Epidermal melanocyte (primary cell): ENCODE data around the gene C4A.
A peak's percentile ranks its signal among the peaks of the same experiment; 100 is the strongest.
"Not testable (repeated sequence)": the region's sequence is repeated elsewhere in the genome, so short reads cannot be mapped to it uniquely, and the experiment has no call there.

Experiments
- DNase-seq: peaks from one replicate; pipeline ENCODE4 v3.0.0; 2011; ENCODE audit warnings: low spot score; ENCODE audit not compliant: insufficient read length

The C4A gene

DNA sequence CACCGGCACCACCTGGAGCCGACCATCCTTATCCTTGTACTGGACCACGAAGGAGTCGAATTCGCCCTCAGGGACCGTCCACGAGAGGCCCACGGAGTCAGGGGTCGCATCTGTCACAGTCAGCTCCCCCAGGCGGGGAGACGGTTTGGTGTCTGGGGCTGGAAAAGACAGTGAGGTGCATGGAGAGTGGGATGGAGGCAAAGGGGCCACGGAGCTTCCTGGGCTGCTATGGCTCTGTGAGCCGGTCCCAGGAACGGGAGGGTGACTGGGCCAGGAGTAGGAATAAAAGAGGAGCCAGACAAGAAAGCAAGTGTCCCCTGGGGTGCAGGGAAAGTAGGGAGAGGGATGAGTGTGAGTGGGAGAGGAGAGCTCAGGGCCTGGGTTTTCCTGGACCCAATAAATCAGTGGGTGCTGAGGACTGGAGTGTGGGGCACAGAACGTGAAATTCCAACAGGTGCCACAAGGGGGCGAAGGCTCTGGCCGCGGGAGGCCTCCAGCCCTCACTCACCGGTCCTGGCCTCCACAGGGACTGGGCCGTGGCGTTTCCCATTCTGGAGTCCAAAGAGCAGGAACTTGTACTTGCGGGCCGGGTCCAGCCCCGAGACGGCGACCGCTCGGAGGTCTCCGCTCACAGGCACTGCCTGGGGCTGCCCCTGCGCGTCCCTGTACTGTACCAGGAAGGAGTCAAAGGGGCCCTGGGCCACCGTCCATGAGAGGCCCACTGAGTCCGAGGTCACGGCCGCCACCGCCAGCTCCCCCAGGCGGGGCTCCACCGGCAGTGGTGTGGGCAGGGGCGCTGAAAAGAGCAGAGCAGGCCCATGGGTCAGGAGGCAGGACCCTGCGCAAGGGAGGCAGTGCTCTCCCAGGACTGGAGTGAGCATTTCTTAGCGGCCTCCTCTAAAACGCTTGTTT, 66.3 kb downstream of the C4A start:
- DNase-seq: peak; percentile 24

DNA sequence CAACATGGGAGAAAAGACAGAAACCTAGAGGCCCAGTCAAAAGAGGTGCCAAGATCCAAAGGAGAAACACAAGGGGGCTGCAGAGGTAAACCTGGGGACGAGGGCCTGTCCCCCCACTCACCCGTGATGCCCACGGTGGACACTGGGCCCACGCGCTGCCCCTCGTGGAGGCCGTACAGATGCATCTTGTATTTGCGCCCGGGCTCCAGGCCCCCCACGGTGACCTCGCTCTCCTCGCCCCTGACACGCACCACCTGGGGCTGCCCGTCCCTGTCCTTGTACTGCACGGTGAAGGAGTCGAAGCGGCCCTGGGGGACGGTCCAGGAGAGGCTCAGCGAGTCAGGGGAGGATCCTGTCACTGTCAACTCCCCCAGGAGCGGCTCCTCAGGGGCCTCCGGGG, 67.3 kb downstream of the C4A start:
- not testable (repeated sequence) for DNase-seq

DNA sequence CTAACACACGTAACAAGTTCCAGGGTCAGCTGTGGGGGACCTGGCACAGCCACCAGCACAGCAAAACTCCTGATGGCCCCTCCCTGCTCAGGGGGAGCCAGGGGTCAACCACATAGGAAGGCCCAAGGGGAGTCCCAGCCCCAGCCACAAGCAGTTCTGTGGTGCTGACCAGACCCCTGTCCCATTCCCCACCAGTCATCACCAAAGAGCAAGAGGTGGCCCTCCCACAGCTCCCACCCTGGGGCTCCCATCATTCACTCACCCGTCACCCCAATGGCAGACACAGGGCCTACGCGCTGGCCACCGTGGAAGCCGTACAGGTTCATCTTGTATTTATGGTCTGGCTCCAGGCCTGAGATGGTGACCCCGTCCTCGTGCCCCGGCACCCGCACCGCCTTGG, 67.9 kb downstream of the C4A start:
- DNase-seq: not testable (repeated sequence)

DNA sequence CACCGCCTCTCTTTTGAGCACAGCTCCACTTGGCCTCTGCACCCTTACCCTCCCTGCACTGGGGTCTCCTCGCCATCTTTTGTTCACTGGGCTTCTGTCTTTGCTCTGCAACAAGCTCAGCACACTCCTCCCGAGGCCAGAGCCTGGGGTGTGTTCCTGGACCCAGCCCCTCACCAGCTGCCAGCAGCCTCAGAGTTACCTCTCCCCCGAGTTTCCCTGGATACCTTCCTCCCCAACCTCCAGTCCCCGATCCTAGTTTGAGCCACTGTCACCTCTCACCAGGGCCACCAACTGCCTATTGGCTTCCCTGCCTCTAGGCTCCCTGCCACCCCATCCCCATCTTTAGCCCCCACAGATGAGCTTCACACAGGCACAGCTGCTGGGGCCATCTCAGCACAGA, 68.7 kb downstream of the C4A start:
- DNase-seq: no peak
